Activated T-cell treated with anti-CD3 and anti-CD28 coated beads for 1 hour (primary cell): ENCODE measurements around the gene KRT36.

ENCODE experiments used
- DNase-seq: peaks from one replicate; pipeline ENCODE4 v3.0.0-alpha.2; 2020; ENCODE audit warnings: low read depth

Gene KRT36

GRCh38 chr17:41489531-41489930 lies at the start of gene KRT36:
TSS of gene KRT36 (minus strand) at chr17:41489910. CDS start at chr17:41489864, 46 bp downstream.
- DNase-seq = no peak

- DNase-seq = no peak
Measured at GRCh38 chr17:41539071-41539492, 49.4 kb upstream of the KRT36 start.

GRCh38 chr17:41538565-41538991 lies 48.9 kb upstream of the KRT36 start:
- no peak for DNase-seq

DNA sequence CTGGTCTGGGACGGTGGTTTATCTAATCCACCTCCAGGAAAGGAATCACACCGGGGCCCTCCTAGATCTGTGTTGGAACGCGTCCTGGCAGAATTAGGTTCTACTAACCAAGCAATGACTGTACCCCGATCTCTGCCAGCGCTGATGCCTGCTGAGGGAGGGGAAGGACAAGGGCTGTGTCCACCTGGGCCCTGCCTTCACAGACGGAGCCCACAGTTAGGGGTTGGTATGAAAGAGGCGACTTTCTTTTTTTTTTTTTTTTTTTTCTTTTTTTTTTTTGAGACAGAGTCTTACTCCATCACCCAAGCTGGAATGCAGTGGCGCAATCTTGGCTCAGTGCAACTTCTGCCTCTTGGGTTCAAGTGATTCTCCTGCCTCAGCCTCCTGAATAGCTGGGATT lies 48.3 kb upstream of the KRT36 start:
- no peak for DNase-seq

- DNase-seq = no peak
Measured at GRCh38 chr17:41537614-41537954, 47.9 kb upstream of the KRT36 start.

DNA sequence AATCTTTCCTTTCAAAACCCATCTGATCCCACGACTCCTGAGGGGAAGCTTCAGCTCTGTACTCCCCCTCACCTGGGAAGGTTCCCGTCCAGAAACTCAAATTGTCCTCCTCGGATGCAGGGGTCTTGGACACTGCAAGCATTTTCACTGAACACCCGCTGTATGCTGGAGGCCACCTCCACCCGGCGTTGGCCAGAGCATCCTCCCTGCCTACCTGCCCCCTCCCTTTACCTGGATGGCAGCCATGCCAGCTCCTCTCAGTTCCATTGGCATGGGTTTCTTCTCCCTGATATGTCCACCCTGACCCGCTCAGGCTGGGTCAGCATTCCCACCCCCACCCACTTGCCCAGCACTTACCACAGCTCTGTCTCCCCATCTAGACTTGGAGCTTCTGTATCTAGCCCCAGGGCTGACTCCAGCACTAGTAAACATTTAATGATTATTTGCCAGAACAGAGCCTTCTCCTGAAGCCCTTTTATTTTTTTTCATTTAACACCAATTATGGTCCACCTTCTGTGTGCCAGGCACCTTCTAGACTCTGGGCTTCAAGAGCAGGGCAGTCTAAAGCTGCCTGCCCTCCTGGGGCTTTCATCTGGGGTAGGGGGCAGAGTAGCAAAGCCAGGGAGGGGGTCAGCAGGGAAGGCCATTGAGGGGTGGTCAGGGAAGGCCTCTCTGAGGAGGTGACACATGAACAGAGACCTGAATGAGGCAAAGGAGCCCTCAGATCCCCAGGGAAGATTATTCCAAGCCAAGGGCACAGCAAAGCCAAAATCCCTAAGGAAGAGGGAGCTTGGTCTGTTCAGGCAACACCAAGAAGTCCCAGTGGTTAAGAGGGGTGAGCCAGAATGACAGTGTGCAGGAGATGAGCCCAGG lies 47.3 kb upstream of the KRT36 start:
- no peak for DNase-seq

DNA sequence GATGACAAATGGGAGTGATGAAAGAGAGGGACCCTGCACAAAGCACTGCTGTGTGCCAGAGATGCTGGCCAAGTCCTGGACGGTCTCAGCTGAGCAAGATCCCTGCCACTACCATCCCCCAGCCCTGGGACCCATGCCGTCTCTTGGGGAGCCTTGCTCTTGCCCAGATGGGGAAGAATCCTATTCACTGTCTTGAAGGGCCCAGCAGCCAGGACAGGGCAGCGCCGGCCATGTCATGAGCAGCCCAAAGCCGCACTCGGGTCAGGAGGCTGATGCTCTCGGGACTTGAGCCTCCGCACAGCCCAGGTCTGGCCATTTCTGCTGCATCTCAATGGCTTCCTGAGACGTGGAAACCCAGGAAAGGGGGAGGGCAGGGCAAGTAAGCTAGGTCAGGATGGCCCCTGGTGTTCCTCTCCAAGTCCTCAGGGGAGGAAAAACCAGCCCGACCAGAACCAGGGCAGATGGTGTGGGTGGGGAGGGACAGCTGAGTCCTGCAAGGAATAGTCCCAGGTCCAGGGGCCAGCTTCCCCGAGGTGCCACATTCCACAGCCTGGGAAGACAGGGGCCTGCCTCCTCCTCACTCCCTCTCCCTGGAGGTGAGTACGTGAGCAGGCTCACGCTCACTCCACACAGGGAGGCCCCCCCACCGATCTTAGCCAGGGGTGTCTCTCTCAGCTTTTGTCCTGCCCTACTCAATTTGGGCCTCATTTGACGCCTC lies 46.2 kb upstream of the KRT36 start:
- no peak for DNase-seq

GRCh38 chr17:41534899-41535546 lies 45.3 kb upstream of the KRT36 start:
- no peak for DNase-seq

DNA sequence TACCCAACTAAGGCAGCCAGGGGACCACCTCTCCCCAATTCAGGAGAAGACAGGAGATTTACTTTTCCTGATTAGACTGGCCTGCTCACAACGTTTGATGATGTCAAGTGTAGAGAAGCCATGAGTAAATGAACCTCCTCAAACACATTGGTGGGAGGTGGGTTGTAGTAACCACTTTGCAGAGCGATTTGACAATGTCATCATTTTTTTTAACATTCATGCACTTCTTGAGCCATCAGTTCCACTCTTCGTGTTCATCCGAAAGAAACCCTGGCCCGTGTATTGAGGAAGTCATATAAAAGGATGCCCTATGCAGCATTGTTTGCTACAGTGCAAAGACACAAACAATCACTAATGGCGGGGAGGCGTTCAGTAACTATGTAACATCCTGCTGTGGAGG lies 43.9 kb upstream of the KRT36 start:
- DNase-seq = no peak

DNA sequence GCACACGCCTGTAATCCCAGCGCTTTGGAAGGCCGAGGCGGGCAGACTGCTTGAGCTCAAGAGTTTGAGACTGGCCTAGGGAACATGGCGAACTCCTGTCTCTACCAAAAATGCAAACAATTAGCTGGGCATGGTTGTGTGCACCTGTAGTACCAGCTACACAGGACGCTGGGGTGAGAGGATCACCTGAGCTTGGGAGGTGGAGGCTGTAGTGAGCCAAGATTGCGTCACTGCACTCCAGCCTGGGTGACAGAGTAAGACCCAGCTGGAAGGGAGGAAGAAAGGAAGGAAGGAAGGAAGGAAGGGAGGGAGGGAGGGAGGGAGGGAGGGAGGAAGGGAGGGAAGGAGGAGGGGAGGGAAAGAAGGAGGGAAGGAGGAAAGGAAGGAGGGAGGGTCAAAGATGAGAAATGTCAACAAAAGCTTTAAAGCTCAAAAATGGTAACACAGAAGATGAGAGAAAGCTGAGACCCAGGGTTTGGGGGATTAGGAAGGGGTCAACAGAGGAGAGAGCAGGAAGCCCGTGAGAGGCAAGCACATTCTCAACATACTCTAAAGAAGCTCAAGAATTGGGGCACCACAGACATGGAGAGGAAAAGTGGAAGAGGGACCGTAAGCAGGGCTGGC lies 43.3 kb upstream of the KRT36 start:
- no peak for DNase-seq

- DNase-seq = no peak
Measured at GRCh38 chr17:41531993-41532392, 42.3 kb upstream of the KRT36 start.

- no peak for DNase-seq
Measured at GRCh38 chr17:41530062-41531048, 40.6 kb upstream of the KRT36 start.

DNA sequence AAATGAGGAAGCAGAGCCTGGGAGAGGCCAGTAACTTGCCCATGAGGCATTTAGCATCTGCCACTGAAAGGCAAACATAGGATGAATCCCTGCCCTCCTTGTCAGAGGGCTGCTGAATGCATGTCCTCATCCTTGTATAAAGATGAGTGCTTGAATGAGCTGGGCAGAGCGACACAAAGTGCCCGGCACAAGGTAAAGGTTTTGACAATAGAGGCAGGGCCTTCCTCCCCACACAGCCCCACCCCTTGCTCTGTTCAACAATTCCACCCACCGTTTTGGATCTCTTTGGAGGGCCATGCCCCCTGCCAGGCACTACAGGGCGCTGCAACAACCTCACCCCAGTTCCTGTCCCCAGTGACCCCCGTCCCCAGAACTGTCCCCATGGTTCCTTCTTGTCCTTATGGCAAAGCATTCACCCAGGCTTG lies 39.8 kb upstream of the KRT36 start:
- no peak for DNase-seq

GRCh38 chr17:41528959-41529353 lies 39.2 kb upstream of the KRT36 start:
- no peak for DNase-seq

GRCh38 chr17:41527063-41528023 lies 37.6 kb upstream of the KRT36 start:
- DNase-seq = no peak

GRCh38 chr17:41524261-41524660 lies 34.6 kb upstream of the KRT36 start:
- no peak for DNase-seq

DNA sequence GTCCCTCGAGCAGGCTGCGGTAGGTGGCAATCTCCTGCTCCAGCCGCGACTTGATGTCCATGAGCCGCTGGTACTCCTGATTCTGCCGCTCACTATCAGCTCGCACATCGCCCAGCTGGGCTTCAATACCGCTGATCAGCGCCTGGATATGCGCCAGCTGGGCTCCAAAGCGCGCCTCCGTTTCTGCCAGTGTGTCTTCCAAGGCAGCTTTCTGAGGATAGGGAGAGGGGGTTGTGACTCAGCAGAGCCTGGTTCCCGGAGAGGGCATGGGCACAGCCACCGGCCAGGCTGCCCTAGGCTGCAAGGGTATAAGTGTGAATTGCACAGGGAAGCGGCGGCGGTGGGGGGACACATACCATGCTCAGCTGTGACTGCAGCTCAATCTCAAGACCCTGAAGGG lies 34.1 kb upstream of the KRT36 start:
- DNase-seq = no peak

DNA sequence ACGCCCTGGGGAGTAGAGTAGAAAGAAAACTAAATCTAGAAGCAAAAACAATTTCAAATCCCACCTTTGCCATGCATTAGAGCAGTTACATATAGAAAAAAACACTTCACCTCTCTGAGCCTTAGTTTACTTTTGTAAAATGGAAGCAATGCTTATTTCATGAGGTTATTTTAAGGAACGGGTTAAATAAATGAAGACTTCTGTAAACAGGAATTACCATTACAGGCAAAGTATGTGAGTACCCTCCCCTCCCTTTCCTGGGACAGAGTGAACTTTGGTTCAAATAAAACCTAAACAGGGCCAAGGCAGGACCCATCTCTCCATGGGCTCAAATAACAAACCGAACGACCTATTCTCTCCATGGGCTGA lies 33.5 kb upstream of the KRT36 start:
- no peak for DNase-seq

GRCh38 chr17:41522301-41523224 lies 32.9 kb upstream of the KRT36 start:
- no peak for DNase-seq
